CD4-positive, alpha-beta T cell treated with Interleukin-6 at 100 ng/mL for 8 hours (primary cell): Measurements from ENCODE around the gene CYP1A1.

Experiments
- DNase-seq: peaks from one replicate; pipeline ENCODE4 v3.0.0-alpha.2; 2020; ENCODE audit warnings: mixed read lengths, low spot score

Gene CYP1A1

GRCh38 chr15:74695597-74696397, 29.5 kb downstream of the CYP1A1 start, which contains the start of gene EDC3:
Gene EDC3, minus strand, starts transcription at chr15:74696024. Its CDS starts 20,900 bp downstream, at chr15:74675124.
- peak; percentile 80 for DNase-seq

GRCh38 chr15:74692327-74692726, 33.0 kb downstream of the CYP1A1 start:
- DNase-seq, result no peak

- DNase-seq, result no peak
Measured at GRCh38 chr15:74683758-74684157, 41.6 kb downstream of the CYP1A1 start.

- DNase-seq, result no peak
Measured at GRCh38 chr15:74682954-74683353, 42.4 kb downstream of the CYP1A1 start.

- DNase-seq, result no peak
Measured at GRCh38 chr15:74680456-74680855, 44.9 kb downstream of the CYP1A1 start.

DNA sequence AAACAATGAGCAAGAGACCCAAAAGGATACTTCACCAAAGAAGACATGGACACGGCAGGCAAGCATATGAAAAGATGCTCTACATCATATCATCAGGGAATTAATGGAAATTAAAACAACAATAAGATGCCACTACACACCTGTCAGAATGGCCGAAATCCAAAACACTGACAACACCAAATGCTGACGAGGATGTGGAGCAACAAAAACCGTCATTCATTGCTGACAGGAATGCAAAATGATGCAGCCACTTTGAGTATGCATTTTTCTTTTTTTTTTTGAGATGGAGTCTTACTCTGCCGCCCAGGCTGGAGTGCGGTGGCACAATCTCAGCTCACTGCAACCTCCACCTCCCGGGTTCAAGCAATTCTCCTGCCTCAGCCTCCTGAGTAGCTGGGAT, 48.5 kb downstream of the CYP1A1 start:
- DNase-seq, result no peak

DNA sequence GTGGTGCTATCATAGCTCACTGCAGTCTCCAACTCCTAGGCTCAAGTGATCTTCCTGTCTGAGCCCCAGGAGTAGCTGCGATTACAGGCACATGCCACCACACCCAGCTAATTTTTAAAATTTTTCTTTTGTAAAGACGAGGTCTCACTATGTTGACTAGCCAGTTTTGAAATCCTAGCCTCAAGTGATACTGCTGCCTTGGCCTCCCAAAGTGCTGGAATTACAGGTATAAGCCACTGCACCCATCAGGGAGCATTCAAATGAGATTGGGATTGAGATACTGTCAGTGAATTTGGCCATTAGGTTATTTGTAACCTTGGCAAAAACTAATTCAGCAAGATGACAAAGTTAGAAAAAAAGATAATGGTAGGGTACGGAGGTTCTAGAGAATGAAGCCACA, 51.2 kb downstream of the CYP1A1 start:
- DNase-seq, result no peak

- DNase-seq, result no peak
Measured at GRCh38 chr15:74669627-74670026, 55.7 kb downstream of the CYP1A1 start.
